RCC 7860 (cell line): ENCODE results near the gene ZNF48.
A peak's percentile ranks its signal among the peaks of the same experiment; 100 is the strongest.
"Not testable (repeated sequence)": the region's sequence is repeated elsewhere in the genome, so short reads cannot be mapped to it uniquely, and the experiment has no call there.

Experiments
- DNase-seq: peaks from one replicate; pipeline ENCODE4 v3.0.0-alpha.2; 2015; ENCODE audit warnings: low spot score
- FAIRE-seq: peaks from 2 replicates; lab custom pipeline; 2012; peaks lifted over from hg19 to GRCh38; lab: Jason Lieb, UNC

Gene ZNF48

DNA sequence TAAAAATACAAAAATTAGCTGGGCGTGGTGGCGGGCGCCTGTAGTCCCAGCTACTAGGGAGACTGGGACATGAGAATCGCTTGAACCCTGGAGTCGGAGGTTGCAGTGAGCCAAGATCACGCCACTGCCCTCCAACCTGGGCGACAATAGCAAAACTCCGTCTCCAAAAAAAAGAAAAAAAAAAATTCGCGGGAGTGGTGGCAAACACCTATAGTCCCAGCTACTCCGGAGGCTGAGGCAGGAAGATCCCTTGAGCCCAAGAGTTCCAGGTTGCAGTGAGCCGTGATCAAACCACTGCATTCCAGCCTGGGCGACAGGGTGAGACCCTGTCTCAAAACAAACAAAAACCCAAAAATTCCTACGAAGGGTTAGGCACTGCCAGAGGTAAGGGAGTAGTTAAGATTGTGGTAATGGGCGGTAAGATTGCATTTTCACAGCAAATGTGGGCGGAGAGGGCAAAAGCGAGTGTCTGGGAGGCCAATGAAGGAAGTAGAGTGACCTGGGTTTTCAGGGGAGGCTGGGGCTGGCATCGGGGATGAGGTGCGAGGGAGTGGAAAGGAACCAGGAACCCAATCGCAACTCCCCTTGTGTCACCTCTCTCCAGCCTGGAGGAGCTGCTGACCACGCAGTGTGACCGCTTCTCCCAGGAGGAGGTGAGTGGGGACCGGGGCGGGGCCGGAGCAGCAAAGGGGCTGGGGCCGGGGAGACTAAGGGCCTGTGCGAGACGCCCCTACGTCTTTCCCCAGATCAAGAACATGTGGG, 18.0 kb upstream of the ZNF48 start:
- DNase-seq = no peak
- no peak for FAIRE-seq

DNA sequence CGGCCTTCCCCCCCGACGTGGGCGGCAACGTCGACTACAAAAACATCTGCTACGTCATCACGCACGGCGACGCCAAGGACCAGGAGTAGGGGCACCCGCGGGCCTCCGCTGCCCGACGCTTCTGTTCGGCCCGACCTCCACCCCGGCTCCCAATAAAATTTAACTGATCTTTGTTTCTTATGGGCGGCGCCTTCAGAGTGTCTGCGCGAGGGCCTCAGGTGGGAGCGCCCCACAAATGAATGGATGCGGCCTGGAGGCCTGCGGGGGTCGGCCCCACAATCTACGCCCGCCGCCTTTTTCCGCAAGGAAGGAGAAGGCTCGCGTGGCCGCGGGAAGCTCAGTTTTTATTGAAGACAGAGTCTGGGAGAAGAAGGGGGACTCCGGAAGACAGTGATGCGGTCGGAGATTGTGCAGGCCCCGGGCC, 17.4 kb upstream of the ZNF48 start:
- no peak for FAIRE-seq
- DNase-seq = peak; percentile 62

DNA sequence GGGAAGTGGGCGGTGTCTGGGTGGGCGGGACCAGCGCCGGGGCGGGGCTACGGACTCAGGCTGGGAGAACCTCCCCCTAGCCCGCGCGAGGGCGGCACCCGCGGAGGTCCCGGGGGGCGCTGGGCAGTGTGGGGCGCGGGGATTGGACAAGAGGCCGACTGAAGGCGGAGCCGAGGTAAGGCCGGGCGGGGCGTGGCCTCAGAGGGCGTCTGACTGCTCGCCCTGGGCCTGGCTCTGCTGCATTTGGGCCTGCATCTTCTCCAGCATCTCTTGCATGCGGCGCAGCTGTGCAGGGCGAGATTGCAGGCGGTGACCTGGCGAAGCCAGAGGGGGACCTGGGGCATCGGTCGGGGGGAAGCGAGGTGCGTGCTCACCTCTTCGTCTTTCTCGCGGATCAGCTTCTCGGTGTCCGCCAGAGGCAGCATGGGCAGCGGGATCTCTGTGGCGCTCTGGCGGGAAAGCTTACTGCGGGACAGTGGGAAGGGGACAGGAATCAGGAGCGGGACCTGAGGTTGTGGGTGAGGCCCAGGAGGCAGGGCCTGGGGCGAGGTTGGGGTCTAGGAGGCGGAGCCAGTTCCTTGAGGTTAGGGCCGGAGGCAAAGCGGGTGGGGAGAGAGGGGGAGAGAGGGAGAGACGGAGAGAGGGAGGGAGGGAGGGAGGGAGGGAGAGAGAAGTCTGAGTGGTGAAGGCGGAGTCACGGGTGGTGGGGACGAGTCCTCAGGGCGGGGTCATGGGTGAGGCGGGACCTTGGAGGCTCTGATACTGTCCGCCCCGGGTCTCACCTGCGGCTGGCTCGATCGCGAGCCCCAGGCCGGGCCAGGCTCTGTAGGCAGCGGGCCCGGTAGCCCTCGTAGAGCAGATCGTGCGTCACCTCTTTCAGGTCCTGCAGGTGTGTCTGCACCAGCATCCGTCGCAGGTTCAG, 16.7 kb upstream of the ZNF48 start:
- FAIRE-seq (peak; percentile 35), DNase-seq (peak; percentile 86)

DNA sequence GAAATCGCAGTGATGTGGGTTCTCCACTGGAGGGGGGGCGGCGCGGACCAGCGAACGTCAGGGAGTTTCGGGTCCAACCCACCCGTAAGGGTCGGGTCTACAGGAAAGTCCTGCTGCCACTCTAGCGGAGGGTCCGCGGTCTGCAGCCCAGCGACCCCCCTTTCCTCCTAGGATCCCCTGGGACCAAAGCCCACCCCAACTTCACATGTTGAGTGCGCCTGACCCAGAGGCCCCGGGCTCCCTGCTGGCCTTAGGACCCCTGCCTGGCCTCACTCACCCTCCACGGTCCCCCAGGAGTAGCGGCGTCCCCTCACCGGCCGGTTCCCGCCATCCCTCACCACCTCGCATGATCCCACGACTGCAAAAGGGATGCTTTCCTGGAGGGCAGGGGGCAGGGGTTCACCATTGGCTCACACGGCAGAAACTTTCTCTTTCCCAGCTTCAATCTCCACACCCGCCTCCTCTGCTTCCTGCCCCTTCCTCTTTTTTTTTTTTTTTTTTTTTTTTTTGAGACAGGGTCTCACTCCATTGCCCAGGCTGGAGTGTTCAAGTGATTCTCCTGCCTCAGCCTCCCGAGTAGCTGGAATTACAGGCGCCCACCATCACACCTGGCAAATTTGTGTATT, 15.9 kb upstream of the ZNF48 start:
- DNase-seq (no peak), FAIRE-seq (no peak)

DNA sequence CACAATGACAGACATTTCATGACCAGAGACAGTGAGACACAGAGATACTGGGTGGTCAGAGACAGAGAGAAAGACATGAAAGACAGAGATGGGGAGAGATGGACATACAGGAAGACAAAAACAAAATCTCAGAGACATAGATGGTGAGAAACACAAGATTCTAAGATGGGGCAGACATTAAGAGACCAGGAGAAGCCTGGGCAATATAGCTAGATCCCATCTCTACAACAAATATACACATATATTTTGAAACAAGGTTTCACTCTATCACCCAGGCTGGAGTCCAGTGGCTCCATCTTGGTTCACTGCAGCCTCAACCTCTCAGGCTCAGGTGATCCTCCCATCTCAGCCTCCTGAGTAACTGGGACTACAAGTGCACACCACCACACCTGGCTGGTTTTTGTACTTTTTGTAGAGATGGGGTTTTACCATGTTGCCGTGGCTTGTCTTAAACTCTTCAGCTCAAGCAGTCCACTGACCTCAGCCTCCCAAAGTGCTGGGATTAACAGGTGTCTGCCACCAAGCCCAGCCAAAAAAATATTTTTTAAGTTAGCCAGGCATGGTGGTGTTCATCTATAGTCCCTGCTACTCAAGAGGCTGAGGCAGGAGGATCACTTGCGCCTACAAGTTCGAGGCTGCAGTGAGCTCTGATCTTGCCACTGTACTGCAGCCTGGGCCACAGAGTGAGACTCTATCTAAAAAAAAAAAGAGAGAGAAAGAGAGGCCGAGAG, 15.0 kb upstream of the ZNF48 start:
- FAIRE-seq (no peak), DNase-seq (no peak)

DNA sequence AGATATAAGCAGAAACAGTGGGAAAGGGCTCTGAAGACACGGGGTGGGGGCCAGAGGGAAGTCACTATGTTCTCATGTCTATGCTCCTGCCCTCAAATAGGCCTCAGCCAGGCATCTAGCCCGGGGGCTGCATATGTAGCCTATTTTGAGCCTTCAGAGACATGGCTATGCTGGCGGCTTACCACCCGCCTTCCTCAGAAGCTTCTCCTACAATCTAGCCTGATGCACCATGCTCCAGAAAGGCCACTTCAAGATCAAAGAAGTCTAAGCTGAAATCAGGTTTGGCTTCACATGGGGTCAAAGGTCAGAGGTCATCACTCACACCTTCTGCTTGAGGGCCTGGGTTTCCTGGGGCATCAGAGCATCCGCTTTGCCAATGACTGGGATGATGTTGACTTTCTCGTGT, 14.4 kb upstream of the ZNF48 start:
- no peak for FAIRE-seq
- DNase-seq = no peak

DNA sequence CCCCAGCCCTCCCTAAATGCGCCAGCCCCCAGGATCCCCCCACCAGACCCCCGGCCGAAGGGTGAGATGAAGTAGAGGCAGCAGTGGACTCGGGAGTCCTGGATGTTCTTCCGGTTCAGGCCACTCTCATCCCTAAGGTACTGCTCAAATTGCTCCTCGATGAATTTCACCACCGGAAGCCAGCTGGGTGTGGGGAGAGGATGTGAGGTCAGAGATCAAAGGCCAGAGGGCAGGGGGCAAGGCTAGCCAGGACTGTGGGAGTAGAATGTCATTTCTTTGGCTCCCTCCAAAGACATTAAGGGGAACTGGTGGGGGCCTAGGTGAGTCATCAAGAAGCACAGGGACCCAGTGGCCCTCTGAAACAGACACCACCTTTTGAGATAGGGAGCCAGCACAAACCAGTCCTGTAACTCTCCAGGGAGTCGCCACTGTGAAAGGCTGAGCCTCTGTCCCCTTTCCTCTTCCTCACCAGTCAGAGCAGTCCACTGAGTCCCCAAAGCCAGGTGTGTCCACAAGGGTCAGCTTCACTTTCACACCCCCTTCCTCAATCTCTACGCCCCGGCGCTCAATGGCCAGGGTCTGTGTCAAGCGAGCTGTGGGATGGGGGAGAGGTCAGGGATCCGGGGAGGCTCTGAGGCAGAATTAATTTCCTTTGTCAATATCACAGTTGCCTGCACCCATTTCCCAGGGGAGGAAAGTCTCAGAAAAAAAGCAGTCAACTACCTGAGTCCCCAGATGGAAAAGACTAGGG, 13.8 kb upstream of the ZNF48 start:
- no peak for DNase-seq
- no peak for FAIRE-seq

DNA sequence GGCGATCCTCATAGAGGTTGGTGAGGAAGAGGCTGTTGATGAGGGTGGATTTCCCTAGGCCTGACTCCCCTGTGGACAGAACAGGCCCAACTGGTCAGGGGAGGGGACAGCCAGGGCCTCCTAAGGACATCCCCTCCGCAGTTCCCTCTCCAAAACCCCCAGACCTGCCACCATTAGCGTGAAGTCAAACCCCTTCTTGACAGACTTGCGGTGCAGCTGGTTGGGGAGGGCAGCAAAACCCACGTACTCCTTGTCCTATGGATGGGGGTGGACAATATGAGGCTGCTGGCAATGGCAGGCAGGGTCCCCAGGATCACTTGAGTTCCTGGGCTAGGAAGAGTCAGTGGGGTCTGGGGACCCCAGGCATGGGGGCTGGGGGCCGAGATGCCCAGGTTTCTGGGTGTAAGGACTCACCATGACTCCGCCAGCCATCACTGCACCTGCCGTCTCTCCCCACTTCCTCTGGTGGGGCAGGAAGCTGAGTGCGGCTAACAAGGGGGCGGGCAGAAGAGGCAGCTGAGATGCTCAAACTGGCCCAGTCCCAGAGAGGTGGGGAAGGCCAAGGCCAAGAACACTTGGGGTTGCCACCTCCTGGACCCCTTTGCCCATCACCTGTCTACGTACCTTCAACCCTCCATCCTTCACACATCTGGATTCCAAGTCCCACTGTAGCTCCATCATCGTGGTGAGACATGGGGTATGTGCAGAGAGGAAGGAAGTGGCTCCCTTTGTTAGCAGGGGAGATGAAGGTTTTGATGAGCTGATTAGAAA, 12.9 kb upstream of the ZNF48 start, which contains the start of gene SEPTIN1:
Gene SEPTIN1, minus strand, starts transcription at position 451 of the 771 bp plus-strand sequence. Its CDS starts 19 bp downstream, at position 432.
- FAIRE-seq (no peak), DNase-seq (no peak)

DNA sequence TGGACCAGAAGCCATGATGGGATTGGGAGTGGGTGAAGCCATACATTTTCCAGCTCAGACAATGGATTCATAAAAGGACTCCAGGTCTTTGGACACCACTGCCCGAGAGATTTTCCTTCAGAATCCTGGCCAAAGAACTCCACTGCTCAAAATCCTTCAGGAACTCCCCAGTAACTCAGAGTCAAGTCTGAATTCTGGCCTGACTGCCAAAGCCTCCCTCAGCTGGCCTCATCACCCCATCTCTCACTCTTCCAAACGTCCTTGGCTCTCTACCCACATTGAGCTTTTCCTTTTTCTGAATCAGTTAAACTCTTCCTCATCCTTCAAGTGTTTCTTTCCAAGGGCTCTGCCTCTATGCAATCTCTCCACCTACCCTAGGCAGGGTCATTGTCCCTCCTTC, 11.7 kb upstream of the ZNF48 start:
- no peak for FAIRE-seq

DNA sequence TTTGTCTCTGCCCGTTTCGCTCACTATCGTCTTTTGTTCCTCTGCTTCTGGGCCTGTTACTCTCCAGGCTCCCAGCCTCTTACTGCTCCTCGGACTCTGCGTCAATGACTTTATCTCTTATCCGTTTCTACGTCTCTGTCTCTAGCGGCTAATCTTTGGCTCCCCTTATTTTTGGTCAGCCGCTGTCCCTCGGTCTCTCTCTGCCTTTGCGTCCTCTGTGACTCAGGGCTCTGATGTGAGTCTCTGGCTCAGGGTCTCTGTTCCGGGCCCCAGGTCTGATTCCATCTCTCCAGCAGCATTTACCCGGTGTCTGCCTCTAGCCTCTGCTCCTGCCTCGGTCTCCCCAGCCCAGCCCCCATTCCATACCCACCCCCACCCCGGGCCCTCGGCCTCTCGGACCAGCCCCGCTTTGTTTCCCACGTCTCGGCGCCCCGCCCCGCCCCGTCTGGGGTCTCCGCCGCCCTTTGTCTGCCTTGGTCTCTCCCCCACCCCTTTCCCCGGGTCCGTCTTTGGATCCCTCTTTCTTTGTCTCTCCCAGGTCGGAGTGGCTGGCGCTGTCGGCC, 547 bp upstream of the ZNF48 start:
- no peak for FAIRE-seq
- DNase-seq = no peak

More for the DNA sequence above, 11.7 kb upstream of the ZNF48 start:
- no peak for DNase-seq

DNA sequence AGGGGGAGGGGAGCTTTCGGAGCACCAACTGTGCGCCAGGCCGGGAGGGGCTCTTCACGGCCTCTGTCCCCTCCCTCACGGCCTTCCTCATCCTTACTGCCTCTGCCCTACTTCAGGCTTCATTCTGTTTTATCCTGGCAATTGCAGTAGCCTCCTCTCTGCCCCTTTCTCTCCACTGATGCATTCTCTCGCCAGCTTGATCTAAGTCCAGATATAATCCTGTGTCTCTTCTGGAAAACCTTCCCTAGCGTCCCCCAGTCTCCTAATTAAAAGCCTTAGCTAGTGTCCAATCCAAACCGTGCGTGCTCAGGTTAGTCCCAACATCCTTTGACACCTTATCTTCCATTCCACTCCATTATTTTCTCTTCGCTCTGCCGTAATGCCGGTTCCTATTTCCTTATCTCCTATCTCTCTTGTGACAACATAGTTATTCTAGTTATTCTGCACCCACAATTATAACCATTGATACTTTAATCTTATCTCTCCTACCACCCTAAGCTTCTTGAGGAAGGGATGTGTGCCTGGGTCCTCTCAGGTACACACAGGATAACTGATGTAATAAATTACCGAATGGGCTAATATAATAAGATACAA, 869 bp downstream of the ZNF48 start:
- DNase-seq (no peak), FAIRE-seq (no peak)

DNA sequence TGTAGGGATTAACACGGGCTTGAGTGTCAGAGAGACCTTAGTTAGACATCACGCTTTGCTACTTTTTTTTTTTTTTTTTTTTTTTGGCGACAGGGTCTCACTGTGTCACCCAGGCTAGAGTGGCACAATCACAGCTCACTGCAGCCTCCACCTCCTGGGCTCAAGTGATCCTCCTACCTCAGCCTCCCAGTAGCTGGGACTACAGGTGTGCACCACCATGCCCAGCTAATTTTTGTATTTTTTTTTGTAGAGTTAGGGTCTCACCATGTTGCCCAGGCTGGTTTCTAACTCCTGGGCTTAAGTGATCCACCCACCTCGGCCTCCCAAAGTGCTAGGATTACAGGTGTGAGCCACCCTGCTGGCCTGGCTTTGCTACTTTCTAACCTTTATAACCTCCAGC, 1.4 kb downstream of the ZNF48 start:
- FAIRE-seq = not testable (repeated sequence)

DNA sequence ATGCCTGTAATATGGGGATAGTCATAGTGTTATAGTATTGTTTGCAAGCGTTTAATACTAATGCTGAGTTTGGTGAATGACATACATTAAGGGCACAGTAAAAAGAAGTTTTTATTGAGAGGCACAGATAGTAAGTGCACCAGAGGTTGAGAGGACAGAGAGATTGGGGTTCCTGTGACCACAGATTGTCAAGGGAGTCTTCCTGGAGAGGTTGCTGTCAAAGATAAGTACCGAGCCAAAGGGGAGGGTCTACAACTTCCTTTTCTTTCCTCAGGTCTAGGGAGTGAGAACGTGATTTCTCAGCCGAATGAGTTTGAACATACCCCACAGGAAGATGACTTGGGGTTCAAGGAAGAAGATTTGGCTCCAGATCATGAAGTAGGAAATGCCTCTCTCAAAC, 1.8 kb downstream of the ZNF48 start:
- DNase-seq = no peak
- no peak for FAIRE-seq

More for the DNA sequence above, 1.4 kb downstream of the ZNF48 start:
- not testable (repeated sequence) for DNase-seq

DNA sequence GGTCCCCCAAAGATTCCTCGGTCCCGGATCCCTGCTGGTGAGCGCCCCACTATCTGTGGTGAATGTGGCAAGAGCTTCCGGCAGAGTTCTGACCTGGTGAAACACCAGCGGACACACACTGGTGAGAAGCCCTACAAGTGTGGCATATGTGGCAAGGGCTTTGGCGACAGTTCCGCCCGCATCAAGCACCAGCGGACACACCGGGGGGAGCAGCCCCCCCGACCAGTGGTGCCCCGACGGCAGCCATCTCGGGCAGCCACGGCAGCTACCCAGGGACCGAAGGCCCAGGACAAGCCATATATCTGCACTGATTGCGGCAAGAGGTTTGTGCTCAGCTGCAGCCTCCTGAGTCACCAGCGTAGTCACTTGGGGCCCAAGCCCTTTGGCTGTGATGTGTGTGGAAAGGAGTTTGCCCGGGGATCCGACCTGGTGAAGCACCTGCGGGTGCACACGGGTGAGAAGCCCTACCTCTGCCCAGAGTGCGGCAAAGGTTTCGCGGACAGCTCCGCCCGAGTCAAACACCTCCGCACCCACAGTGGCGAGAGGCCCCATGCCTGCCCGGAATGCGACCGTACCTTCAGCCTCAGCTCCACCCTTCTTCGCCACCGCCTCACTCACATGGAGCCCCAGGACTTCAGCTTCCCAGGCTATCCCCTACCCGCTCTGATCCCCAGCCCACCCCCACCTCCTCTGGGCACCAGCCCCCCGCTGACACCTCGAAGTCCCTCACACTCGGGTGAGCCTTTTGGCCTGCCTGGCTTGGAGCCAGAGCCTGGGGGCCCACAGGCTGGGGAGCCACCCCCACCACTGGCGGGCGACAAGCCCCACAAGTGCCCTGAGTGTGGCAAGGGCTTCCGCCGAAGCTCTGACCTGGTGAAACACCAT, 2.8 kb downstream of the ZNF48 start:
- no peak for DNase-seq
- no peak for FAIRE-seq

DNA sequence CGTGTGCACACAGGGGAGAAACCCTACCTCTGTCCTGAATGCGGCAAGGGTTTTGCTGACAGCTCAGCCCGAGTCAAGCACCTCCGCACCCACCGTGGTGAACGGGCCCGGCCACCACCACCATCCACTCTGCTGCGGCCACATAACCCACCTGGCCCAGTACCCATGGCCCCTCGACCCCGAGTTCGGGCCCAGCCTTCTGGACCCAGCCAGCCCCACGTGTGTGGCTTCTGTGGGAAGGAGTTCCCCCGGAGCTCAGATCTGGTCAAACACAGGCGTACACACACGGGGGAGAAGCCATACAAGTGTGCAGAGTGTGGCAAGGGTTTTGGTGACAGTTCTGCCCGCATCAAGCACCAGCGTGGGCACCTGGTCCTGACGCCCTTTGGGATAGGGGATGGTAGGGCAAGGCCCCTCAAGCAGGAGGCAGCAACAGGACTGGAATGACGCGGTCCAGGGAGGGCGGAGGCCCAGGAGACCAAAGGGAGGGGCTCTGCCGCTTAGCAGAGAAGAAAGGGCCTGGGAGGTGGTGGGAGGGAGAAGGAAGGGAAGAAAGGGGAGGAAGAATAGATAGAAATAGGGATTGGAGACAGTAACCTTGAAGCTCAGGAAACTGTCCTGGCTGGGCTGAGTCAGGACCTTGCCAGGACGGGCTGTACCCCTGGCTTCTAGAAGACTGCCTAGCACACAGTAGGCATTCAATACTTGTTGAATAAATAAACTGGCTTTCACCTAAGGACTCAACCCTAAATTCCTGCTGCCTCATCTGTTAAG, 3.6 kb downstream of the ZNF48 start:
- DNase-seq (no peak), FAIRE-seq (no peak)

DNA sequence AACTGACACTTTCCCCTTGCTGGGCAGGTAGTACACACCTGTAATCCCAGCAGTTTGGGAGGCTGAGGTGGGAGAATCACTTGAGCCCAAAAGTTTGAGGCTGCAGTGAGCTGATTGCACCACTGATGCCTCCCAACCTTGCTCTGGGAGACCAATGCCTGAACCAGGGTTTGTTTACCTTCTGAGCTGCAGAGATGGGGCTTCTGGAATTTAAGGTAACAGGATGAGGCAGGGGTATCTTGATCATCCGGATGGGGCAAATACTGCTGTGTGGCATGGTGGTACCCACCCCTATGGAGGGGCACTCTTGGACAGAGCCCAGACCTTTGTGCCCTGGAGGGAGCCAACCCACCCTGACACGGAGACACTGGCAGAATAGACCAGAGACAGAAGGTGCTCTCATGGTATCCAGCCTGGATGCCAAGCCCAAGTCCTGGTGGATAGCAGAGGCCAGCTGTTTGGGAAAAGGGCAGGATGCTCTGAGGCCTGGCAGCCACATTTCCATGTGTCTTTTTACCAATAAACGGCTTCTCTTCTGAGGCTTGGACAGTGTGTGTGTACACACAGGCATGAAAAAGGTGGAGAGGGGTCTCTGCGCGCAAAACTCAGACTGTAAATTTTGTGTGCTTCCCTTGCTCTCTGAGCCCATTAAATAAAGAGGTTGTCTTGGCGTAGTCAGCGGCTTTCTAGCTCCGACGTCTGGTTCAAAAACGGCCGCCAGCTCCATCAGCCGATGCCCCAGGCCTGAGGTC, 4.4 kb downstream of the ZNF48 start:
- no peak for DNase-seq
- FAIRE-seq = no peak
